Mucosa of stomach (tissue), 1 donor: ENCODE measurements around the gene CCNH.

Experiments used
- H3K27me3 ChIP-seq: one replicate; pipeline ENCODE4 v1.7.0; 2013; ENCODE audit warnings: mild to moderate bottlenecking, low read length; ENCODE audit not compliant: control insufficient read depth, insufficient read depth
- H3K36me3 ChIP-seq: one replicate; pipeline ENCODE4 v1.7.0; 2013; ENCODE audit warnings: low read length; ENCODE audit not compliant: control insufficient read depth, insufficient read depth
- H3K4me1 ChIP-seq: one replicate; pipeline ENCODE4 v1.7.0; 2013; ENCODE audit warnings: mild to moderate bottlenecking, low read length; ENCODE audit not compliant: control insufficient read depth, insufficient read depth
- H3K4me3 ChIP-seq: one replicate; pipeline ENCODE4 v1.7.0; 2013; ENCODE audit warnings: low read length
- H3K9ac ChIP-seq: one replicate; pipeline ENCODE4 v1.7.0; 2013; ENCODE audit warnings: mild to moderate bottlenecking, low read length, moderate library complexity
- H3K9me3 ChIP-seq: one replicate; pipeline ENCODE4 v1.7.0; 2013; ENCODE audit warnings: mild to moderate bottlenecking, low read length, moderate library complexity; ENCODE audit not compliant: control insufficient read depth
- donor health status: Pancreatic carcinoma.

CCNH gene

DNA sequence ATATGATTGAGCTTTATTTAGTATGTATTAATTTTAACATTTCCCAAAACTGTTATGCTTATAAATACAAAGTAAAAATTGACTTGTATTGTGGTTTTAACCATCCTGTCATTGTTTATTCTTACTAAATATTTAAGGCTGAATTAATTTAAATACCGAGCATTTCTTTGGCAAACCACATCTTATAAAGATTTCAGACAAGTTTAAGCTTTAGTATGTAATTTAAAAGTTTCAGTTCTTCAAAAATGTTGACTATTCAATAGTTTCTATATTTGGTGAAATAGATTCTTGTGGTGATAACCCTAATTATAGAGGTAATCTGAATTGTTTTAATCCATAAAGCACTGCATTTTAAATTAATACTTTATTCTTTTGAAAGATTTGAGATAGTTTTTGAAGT is 65.5 kb downstream of the CCNH start:
- no peaks in the 10 kb centered on the region for H3K9me3 ChIP-seq
- no peak overlapping the region for H3K4me3 ChIP-seq
- no peak overlapping the region for H3K9ac ChIP-seq
- H3K36me3 ChIP-seq: no peaks in the 10 kb centered on the region
- H3K4me1 ChIP-seq: no peaks in the 10 kb centered on the region
- H3K27me3 ChIP-seq: no peaks in the 10 kb centered on the region
